Choroid plexus epithelial cell (primary cell): ENCODE measurements around the gene KCTD1.

Experiments used
- DNase-seq: peaks from one replicate; pipeline ENCODE4 v3.0.0-alpha.2; 2010; ENCODE audit warnings: low read depth
- H3K4me3 ChIP-seq: 2 replicates; pipeline ENCODE4 v1.5.1; 2011; ENCODE audit warnings: low read depth, mild to moderate bottlenecking, control low read depth, low read length, moderate library complexity
- CTCF ChIP-seq: conservative IDR thresholded peaks from 2 replicates; pipeline ENCODE4 v1.5.1; 2011; ENCODE audit warnings: low read depth, mild to moderate bottlenecking, control low read depth, inconsistent platforms, low read length, moderate library complexity

KCTD1 gene

GRCh38 chr18:26556573-26556972 is 8.2 kb upstream of the KCTD1 start:
- no peak overlapping the region for H3K4me3 ChIP-seq
- no peak for TF ChIP-seq CTCF
- DNase-seq = peak; percentile 86

GRCh38 chr18:26555804-26556553 is 7.6 kb upstream of the KCTD1 start:
- DNase-seq = no peak
- no peak overlapping the region for H3K4me3 ChIP-seq
- TF ChIP-seq CTCF = no peak

GRCh38 chr18:26553943-26554342 is 5.6 kb upstream of the KCTD1 start:
- H3K4me3 ChIP-seq = no peak overlapping the region
- no peak for DNase-seq
- no peak for TF ChIP-seq CTCF

- H3K4me3 ChIP-seq = no peak overlapping the region
- no peak for DNase-seq
- no peak for TF ChIP-seq CTCF
These were observed 3.3 kb upstream of the KCTD1 start for GRCh38 chr18:26551695-26552081.

GRCh38 chr18:26550998-26551694 is 2.8 kb upstream of the KCTD1 start:
- DNase-seq = peak; percentile 21
- peak overlapping the region; percentile 81 for H3K4me3 ChIP-seq
- no peak for TF ChIP-seq CTCF

GRCh38 chr18:26549263-26550094 is 1.1 kb upstream of the KCTD1 start:
- peak; percentile 63 for DNase-seq
- no peak for TF ChIP-seq CTCF
- H3K4me3 ChIP-seq = peak overlapping the region; percentile 81
